Upper lobe of right lung (tissue), 1 donor: Measurements from ENCODE around the gene UPK3B. TPM values are rescaled to one million over a fixed set of nuclear protein-coding genes. Genes with fewer than 3 reads are reported as not detected.
"Not testable (repeated sequence)": the region's sequence is repeated elsewhere in the genome, so short reads cannot be mapped to it uniquely, and the experiment has no call there.

Experiments
- ATAC-seq: fragments of 200-7000 bp; cut with Tn5 transposase; one replicate; pipeline ENCODE4 v1.9.1; 2020; ENCODE audit warnings: mild to moderate bottlenecking, moderate library complexity
- DNase-seq: peaks from one replicate; pipeline ENCODE4 v3.0.0-alpha.2; 2020
- H3K27ac ChIP-seq: fragments of 200-600 bp; one replicate; pipeline ENCODE4 v1.8.0; 2022
- H3K27me3 ChIP-seq: fragments of 200-600 bp; one replicate; pipeline ENCODE4 v1.8.0; 2022; ENCODE audit warnings: mild to moderate bottlenecking
- H3K36me3 ChIP-seq: fragments of 200-600 bp; one replicate; pipeline ENCODE4 v1.8.0; 2022
- H3K4me1 ChIP-seq: fragments of 200-600 bp; one replicate; pipeline ENCODE4 v1.8.0; 2022
- H3K4me3 ChIP-seq: fragments of 200-600 bp; one replicate; pipeline ENCODE4 v1.8.0; 2022; ENCODE audit warnings: mild to moderate bottlenecking
- H3K9me3 ChIP-seq: fragments of 200-600 bp; one replicate; pipeline ENCODE4 v1.8.0; 2022
- CTCF ChIP-seq: fragments of 200-600 bp; IDR thresholded peaks from one replicate; pipeline ENCODE4 v1.8.0; 2022; ENCODE audit warnings: antibody characterized with exemption
- intact Hi-C: fragments of 100-400 bp; cut with DNase I; formaldehyde crosslinking; loops from one replicate; pipeline ENCODE4 v1.11.0; 2022
- total RNA-seq: library from RNA; stranded (reverse); fragmentation: NEBNext Ultra II Directional; extraction: Animal tissue kit (Norgen Biotek cat#: 25700); gene quantifications from one replicate; pipeline ENCODE4 v1.2.1, GENCODE V29; 2021
- donor health status: DM: no; HTN: yes; CAD: no; lungs with severe emphysema.

The UPK3B gene
- total RNA-seq, 1 donor from 2014 or later, result 25.2 TPM

DNA sequence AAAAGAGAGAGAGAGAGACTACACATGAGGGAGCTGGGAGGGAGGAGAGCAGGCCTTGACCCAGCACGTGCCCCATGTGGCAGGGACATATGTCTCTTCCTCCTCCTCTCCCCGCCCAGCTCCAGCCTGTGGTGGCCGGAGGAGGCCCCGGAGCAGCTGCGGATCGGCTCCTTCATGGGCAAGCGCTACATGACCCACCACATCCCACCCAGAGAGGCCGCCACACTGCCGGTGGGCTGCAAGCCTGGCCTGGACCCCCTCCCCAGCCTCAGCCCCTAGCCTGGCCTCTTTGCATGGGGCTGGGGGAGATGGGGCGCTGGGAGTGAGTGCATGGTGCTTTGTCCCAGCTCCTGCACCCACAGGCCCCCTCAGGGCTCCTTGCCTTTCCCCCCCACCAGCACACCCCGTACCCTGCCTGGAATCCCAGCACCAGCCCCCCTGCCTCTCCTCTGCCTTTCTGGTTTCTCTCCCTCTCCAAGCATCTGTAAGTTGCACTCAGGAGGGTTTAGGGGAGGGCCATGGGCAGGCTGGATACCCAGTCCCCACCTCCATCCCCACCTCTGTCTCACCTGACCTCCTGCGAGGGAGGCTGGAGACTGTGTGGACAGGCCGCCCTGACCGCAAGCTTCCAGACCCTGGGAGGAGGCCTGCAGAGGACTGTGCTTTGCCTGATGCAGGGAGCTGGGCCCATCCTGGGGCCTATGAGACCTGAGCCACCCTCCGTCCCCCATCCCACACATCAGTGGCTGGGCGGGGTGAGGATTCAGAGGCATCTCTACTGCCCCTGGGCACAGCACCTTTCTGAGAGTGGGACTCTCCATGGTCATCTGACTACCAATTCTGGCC lies 4.8 kb downstream of the UPK3B start:
- intact Hi-C loops, result no loop called here
- TF ChIP-seq CTCF, result no peak
- Histone ChIP-seq H3K27ac (no peak overlapping the region), H3K4me3 (no peak overlapping the region), H3K36me3 (no peaks in the 10 kb centered on the region), H3K9me3 (no peaks in the 10 kb centered on the region), H3K4me1 (peaks cover 8% of the 10 kb centered on the region), H3K27me3 (no peaks in the 10 kb centered on the region)
- DNase-seq, result no peak
- no peak for ATAC-seq

GRCh38 chr7:76515999-76516443 lies 5.7 kb downstream of the UPK3B start:
- peak; percentile 90 for TF ChIP-seq CTCF
- peaks cover 8% of the 10 kb centered on the region for H3K4me1 ChIP-seq
- H3K27ac ChIP-seq, result no peak overlapping the region
- intact Hi-C loops, result no loop called here
- H3K4me3 ChIP-seq, result no peak overlapping the region
- H3K27me3 ChIP-seq, result no peaks in the 10 kb centered on the region
- H3K36me3 ChIP-seq, result no peaks in the 10 kb centered on the region
- no peaks in the 10 kb centered on the region for H3K9me3 ChIP-seq
- DNase-seq (peak; percentile 85), ATAC-seq (peak; percentile 72)

GRCh38 chr7:76516932-76517331 lies 6.6 kb downstream of the UPK3B start:
- H3K4me3 ChIP-seq, H3K9me3 ChIP-seq, DNase-seq, H3K4me1 ChIP-seq, H3K36me3 ChIP-seq, H3K27ac ChIP-seq, H3K27me3 ChIP-seq, intact Hi-C loops, ATAC-seq: not testable (repeated sequence)

GRCh38 chr7:76526183-76526582 lies 15.8 kb downstream of the UPK3B start:
- DNase-seq, intact Hi-C loops, H3K27ac ChIP-seq, H3K27me3 ChIP-seq, H3K9me3 ChIP-seq, H3K4me3 ChIP-seq, H3K36me3 ChIP-seq, ATAC-seq, H3K4me1 ChIP-seq: not testable (repeated sequence)

DNA sequence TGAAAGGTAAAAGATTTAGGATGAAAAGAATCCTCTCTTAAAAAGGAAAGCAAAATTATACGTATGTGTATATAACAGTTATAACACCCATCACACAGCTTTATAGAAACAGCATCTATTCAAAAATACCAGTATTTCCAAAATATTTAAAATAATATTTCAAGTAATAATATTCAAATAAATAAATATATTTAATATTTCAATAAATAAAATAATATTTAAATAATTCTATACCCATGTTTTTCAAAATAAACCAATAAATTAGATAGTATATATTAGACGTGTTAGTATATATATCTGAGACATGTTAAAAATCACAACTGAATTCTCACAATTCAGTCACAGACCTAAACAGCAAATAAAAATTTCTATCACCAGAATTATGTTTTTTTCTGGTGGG lies 21.3 kb downstream of the UPK3B start:
- H3K4me3 ChIP-seq, H3K9me3 ChIP-seq, DNase-seq, H3K27ac ChIP-seq, ATAC-seq, H3K4me1 ChIP-seq, intact Hi-C loops, H3K27me3 ChIP-seq, H3K36me3 ChIP-seq: not testable (repeated sequence)

DNA sequence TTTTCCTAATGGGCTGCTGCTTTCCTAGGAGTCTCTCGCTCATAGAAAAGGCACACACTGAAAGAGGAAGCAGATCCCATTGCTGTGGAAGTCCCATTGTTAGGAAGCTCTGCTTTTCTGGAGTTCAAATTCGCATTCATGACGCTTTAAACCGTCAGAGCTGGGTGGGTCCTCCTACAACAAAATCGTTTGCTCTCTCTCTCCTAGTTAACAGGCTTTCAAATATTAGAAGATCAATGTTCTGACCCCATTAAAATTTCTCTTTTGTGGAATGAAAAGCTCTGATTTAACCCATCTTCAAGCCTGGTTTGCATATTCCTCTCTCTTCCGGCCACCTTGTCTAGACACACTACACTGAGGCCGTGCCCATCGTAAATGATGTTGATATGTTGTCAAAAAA lies 32.8 kb downstream of the UPK3B start, which contains the start of gene SPDYE16:
SPDYE16 (minus strand) TSS at position 101 of the 400 bp plus-strand sequence. CDS start 1,838 bp downstream, outside the sequence.
- H3K4me3 ChIP-seq, ATAC-seq, H3K27me3 ChIP-seq, DNase-seq, H3K4me1 ChIP-seq, H3K36me3 ChIP-seq, H3K27ac ChIP-seq, H3K9me3 ChIP-seq, intact Hi-C loops: not testable (repeated sequence)

DNA sequence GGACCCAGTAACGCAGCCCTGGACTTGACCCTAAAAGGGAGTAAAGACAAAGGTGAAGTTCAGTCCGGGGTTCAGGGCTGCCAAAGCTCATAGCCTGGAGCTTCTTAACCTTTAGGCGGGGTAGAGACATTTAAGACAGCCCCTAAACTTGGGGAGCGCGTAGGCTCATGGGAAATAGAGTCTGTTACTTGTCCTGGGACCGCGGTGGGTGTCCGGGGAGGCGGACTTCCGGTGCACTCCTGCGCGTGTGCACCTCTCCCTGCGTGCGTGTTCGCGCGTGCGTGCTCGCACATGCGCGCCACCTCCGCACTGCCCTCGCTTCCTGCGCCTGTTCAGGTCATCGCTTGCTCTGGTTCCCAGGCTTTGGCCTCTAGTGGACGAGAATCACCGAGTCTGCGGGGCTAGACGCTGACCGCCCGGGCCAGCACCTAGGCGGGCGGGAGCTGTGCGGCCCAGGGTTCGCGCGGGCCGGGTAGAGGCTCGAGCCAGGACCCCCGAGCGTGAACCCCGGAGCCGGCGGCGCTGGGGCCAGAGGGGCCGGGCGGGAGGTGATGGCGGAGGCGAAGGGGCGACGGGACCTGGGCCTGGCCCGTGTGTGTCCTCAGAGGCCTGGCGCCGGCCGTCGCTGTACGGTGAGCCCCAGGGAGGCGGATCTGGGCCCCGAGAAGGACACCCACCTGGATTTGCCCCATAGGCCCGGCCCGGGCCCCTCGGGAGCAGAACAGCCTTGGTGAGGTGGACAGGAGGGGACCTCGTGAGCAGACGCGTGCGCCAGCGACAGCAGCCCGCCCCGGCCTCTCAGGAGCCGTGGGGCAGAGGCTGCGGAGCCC lies 38.9 kb downstream of the UPK3B start:
- H3K4me1 ChIP-seq, H3K27me3 ChIP-seq, intact Hi-C loops, H3K9me3 ChIP-seq, H3K36me3 ChIP-seq: not testable (repeated sequence)
- Histone ChIP-seq H3K27ac (peak overlapping the region; percentile 87), H3K4me3 (peak overlapping the region; percentile 91)
- DNase-seq (peak; percentile 94), ATAC-seq (peak; percentile 100)

- DNase-seq, intact Hi-C loops, H3K36me3 ChIP-seq, H3K9me3 ChIP-seq, ATAC-seq, H3K27me3 ChIP-seq, H3K4me1 ChIP-seq: not testable (repeated sequence)
- H3K4me3 ChIP-seq, result peak overlapping the region; percentile 91
- H3K27ac ChIP-seq, result peak overlapping the region; percentile 87
Measured at GRCh38 chr7:76549855-76550248, 39.5 kb downstream of the UPK3B start.

DNA sequence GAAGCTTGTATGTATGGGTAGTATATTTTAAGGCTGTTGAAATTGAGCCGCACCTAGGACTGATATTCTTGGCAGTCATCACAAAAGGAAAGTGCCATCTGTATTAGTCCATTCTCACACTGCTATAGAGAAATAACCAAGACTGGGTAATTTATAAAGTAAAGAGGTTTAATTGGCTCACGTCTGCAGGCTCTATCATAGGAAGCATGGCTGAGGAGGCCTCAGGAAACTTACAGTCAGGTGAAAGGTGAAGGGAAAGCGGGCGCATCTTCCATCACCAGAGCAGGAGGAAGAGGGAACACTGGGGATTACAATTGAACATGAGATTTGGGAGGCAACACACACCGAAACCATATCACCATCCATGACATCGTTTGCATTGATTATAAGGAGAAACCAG lies 41.6 kb downstream of the UPK3B start:
- not testable (repeated sequence) for H3K27ac ChIP-seq, H3K27me3 ChIP-seq

GRCh38 chr7:76559685-76560084 lies 49.3 kb downstream of the UPK3B start:
- ATAC-seq, H3K4me3 ChIP-seq, DNase-seq, H3K9me3 ChIP-seq, H3K27ac ChIP-seq, H3K4me1 ChIP-seq, H3K27me3 ChIP-seq, intact Hi-C loops, H3K36me3 ChIP-seq: not testable (repeated sequence)

More for the DNA sequence above, 41.6 kb downstream of the UPK3B start:
- H3K4me3 ChIP-seq, H3K4me1 ChIP-seq, intact Hi-C loops, H3K9me3 ChIP-seq, ATAC-seq, H3K36me3 ChIP-seq, DNase-seq: not testable (repeated sequence)

DNA sequence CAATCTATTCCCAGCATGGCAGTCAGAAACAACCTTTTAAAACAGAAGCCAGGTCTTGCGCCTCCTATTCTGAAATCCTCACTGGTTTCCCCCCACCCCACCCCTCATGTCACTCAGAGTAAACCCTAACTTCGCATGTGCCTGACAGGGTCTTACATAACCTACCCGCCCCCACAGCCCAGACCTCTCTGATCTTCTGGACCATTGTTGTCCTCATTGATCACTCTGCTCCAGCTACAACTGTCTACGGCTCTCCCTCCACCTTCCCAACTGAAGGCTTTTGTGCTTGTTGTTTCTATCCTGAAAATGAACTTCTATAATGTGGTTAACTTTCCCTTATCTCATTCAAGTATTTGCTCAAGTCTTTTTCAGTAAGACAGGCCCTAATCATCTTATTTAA lies 49.8 kb downstream of the UPK3B start:
- intact Hi-C loops, H3K9me3 ChIP-seq, DNase-seq, H3K27ac ChIP-seq, H3K4me1 ChIP-seq, H3K27me3 ChIP-seq, H3K4me3 ChIP-seq, H3K36me3 ChIP-seq: not testable (repeated sequence)
- peak; percentile 33 for ATAC-seq

- H3K4me3 ChIP-seq, H3K9me3 ChIP-seq, H3K4me1 ChIP-seq, H3K36me3 ChIP-seq, H3K27ac ChIP-seq, ATAC-seq, DNase-seq, intact Hi-C loops, H3K27me3 ChIP-seq: not testable (repeated sequence)
Measured at GRCh38 chr7:76561342-76561741, 51.0 kb downstream of the UPK3B start.
